Measurements from ENCODE around the gene RICTOR. TPM values are rescaled to one million over a fixed set of nuclear protein-coding genes. Genes with fewer than 3 reads are reported as not detected.

Gene RICTOR
- total RNA-seq, 1 experiment from 2014 or later: 25.7 TPM

DNA sequence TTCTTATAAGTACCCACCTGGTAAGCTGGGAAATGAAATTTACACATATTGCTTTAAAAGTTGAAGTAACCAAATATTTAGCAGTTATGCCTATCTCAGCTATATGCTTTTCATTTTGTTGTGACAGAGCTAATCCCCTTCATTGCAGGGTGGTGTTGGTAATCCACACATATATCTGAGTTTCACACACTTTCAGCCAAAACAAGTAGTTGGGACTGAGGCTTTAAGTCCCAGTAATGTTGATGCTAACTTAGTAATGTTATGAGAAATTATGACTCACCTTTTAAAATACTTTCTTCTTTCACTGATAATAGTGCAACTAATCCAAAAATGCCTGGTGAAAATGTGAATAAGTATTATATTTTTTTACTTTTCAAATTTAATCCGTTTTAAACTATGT lies 19.2 kb upstream of the RICTOR start:
- Histone ChIP-seq H3K27me3 (replicated peaks; ENCODE audit: control insufficient read depth, insufficient read depth, low read length) (no peaks in the 10 kb centered on the region), H3K36me3 (ENCODE audit: control insufficient read depth, insufficient read depth, low read length) (no peaks in the 10 kb centered on the region), H3K9me3 (peaks cover 8% of the 10 kb centered on the region), H3K4me1 (no peaks in the 10 kb centered on the region), H3K4me3 (ENCODE audit: low read depth, low read length) (no peak overlapping the region)
- no TSS peak for BruUV-seq (replicated peaks)
- no peak for DNase-seq
- POLR2A ChIA-PET: no interaction called here
- H3K9me3 Mint-ChIP-seq (ENCODE audit: unreplicated experiment): peaks cover 13% of the 10 kb centered on the region
- TF ChIP-seq, protein P1, sequence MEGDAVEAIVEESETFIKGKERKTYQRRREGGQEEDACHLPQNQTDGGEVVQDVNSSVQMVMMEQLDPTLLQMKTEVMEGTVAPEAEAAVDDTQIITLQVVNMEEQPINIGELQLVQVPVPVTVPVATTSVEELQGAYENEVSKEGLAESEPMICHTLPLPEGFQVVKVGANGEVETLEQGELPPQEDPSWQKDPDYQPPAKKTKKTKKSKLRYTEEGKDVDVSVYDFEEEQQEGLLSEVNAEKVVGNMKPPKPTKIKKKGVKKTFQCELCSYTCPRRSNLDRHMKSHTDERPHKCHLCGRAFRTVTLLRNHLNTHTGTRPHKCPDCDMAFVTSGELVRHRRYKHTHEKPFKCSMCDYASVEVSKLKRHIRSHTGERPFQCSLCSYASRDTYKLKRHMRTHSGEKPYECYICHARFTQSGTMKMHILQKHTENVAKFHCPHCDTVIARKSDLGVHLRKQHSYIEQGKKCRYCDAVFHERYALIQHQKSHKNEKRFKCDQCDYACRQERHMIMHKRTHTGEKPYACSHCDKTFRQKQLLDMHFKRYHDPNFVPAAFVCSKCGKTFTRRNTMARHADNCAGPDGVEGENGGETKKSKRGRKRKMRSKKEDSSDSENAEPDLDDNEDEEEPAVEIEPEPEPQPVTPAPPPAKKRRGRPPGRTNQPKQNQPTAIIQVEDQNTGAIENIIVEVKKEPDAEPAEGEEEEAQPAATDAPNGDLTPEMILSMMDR (IDR thresholded peaks at IDR 0.05; ENCODE audit: insufficient read depth in 1 of 2, low read depth in 1 of 2, low read length in 1 of 2, severe bottlenecking in 1 of 2, unreplicated experiment in 1 of 2): no peak
- intact Hi-C loops (cut with micrococcal nuclease; ENCODE audit: unreplicated experiment): no loop called here
- no peaks in the 10 kb centered on the region for H3K27me3 Mint-ChIP-seq (ENCODE audit: insufficient read depth, unreplicated experiment)
- H3K36me3 Mint-ChIP-seq (ENCODE audit: insufficient read depth, unreplicated experiment): no peaks in the 10 kb centered on the region
- H3K27ac Mint-ChIP-seq (ENCODE audit: unreplicated experiment): no peak overlapping the region
- H3K4me1 Mint-ChIP-seq (ENCODE audit: low read depth, unreplicated experiment): no peaks in the 10 kb centered on the region
- no peak overlapping the region for H3K4me3 Mint-ChIP-seq (ENCODE audit: unreplicated experiment)
- CTCF ChIA-PET: no interaction called here

DNA sequence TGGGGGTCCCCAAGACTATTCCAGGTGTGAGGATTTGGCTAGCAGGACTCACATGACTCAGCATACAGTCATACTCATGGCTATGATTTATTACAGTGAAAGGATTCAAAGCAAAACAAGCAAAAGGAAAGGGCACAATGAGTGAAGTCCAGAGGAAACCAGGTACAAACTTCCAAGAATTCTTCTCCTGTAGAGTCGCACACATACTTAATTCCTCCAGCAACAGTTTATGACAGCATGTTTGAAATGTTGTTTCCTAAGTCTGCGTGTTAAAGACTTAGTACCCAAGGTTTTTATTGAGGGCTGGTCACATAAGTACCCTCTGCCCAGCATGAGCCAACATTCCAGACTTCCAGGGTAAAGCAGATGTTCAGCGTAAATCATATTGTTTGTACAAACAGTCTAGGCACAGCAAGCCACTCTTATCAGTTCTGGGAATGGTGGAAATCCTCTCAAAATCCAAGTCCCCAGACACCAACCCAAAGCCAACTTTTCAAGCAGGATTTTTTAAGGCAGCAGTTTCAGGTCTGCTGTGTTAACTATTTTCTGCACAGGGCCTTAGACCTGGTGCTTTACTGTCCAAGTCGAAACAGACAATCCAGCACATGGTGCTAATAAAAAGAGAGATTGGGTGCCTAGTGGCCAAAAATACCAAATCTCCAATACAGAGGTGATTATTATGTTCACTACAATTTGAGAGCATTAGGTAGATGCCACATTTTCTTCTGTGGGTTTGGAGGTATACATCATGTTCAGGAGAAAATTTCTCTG lies 18.6 kb upstream of the RICTOR start:
- Mint-ChIP-seq H3K36me3 (ENCODE audit: insufficient read depth, unreplicated experiment) (no peaks in the 10 kb centered on the region), H3K4me3 (ENCODE audit: unreplicated experiment) (no peak overlapping the region), H3K27me3 (ENCODE audit: insufficient read depth, unreplicated experiment) (no peaks in the 10 kb centered on the region), H3K4me1 (ENCODE audit: low read depth, unreplicated experiment) (no peaks in the 10 kb centered on the region), H3K9me3 (ENCODE audit: unreplicated experiment) (peaks cover 13% of the 10 kb centered on the region), H3K27ac (ENCODE audit: unreplicated experiment) (no peak overlapping the region)
- Histone ChIP-seq H3K9me3 (peaks cover 8% of the 10 kb centered on the region), H3K36me3 (ENCODE audit: control insufficient read depth, insufficient read depth, low read length) (no peaks in the 10 kb centered on the region), H3K27me3 (replicated peaks; ENCODE audit: control insufficient read depth, insufficient read depth, low read length) (no peaks in the 10 kb centered on the region), H3K4me3 (ENCODE audit: low read depth, low read length) (no peak overlapping the region), H3K4me1 (no peaks in the 10 kb centered on the region)
- intact Hi-C loops (cut with micrococcal nuclease; ENCODE audit: unreplicated experiment): no loop called here
- CTCF ChIA-PET: no interaction called here
- POLR2A ChIA-PET: no interaction called here
- TF ChIP-seq, protein P1 (IDR thresholded peaks at IDR 0.05; ENCODE audit: insufficient read depth in 1 of 2, low read depth in 1 of 2, low read length in 1 of 2, severe bottlenecking in 1 of 2, unreplicated experiment in 1 of 2): no peak
- BruUV-seq (replicated peaks): no TSS peak
- no peak for DNase-seq

DNA sequence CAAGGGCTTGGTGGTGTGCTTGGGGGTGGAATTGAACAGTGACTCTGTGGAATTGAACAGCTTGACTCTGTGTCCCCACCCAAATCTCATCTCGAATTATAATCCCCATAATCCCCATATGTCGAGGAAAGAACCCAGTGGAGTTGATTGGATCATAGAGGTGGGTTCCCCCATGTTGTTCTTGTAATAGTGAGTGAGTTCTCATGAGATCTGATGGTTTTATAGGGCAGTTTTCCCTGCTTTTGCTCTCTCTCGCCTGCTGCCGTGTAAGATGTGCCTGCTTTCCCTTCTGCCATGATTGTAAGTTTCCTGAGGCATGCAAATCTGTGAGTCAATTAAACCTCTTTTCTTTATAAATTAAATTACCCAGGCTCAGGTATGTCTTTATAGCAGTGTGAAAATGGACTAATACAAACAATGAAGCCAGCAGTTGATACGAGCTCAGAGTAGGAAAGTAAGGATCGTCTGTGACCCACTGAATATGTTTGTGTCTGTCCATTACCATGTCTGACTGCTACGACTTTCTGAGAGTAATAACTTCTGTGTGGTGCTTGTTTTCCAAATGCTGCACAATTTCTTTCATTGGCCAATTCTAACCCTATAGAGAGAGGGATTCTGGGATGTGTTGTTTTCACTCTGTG lies 17.9 kb upstream of the RICTOR start:
- no peak overlapping the region for H3K27ac Mint-ChIP-seq (ENCODE audit: unreplicated experiment)

More for the DNA sequence above, 17.9 kb upstream of the RICTOR start:
- Mint-ChIP-seq H3K4me3 (ENCODE audit: unreplicated experiment) (no peak overlapping the region), H3K9me3 (ENCODE audit: unreplicated experiment) (peaks cover 13% of the 10 kb centered on the region), H3K27me3 (ENCODE audit: insufficient read depth, unreplicated experiment) (no peaks in the 10 kb centered on the region), H3K36me3 (ENCODE audit: insufficient read depth, unreplicated experiment) (no peaks in the 10 kb centered on the region), H3K4me1 (ENCODE audit: low read depth, unreplicated experiment) (no peaks in the 10 kb centered on the region)
- no peak overlapping the region for H3K4me3 ChIP-seq (ENCODE audit: low read depth, low read length)
- no peak for DNase-seq
- TF ChIP-seq, protein P1 (IDR thresholded peaks at IDR 0.05; ENCODE audit: insufficient read depth in 1 of 2, low read depth in 1 of 2, low read length in 1 of 2, severe bottlenecking in 1 of 2, unreplicated experiment in 1 of 2): no peak
- intact Hi-C loops (cut with micrococcal nuclease; ENCODE audit: unreplicated experiment): no loop called here
- H3K9me3 ChIP-seq: peaks cover 8% of the 10 kb centered on the region
- H3K4me1 ChIP-seq: no peaks in the 10 kb centered on the region
- BruUV-seq (replicated peaks): no TSS peak
- no peaks in the 10 kb centered on the region for H3K27me3 ChIP-seq (replicated peaks; ENCODE audit: control insufficient read depth, insufficient read depth, low read length)
- H3K36me3 ChIP-seq (ENCODE audit: control insufficient read depth, insufficient read depth, low read length): no peaks in the 10 kb centered on the region
- CTCF ChIA-PET: no interaction called here
- POLR2A ChIA-PET: no interaction called here

Measured in Caco-2 (cell line).